Neural progenitor cell (in vitro differentiated cells): ENCODE data around the gene RAMACL. TPM values are rescaled to one million over a fixed set of nuclear protein-coding genes. Genes with fewer than 3 reads are reported as not detected.

Experiments used
- DNase-seq: peaks from one replicate; pipeline ENCODE4 v3.0.0-alpha.2; 2016; ENCODE audit warnings: low spot score
- H2AFZ ChIP-seq: fragments of 200-600 bp; sonication (generic); replicated peaks from 2 replicates; pipeline ENCODE4 v1.6.1; 2016; ENCODE audit warnings: antibody characterized with exemption
- H3F3A ChIP-seq: fragments of 200-600 bp; sonication (generic); 2 replicates; pipeline ENCODE4 v1.6.1; 2016; ENCODE audit warnings: antibody characterized with exemption, low read depth
- H3K27ac ChIP-seq: fragments of 200-600 bp; sonication (generic); 2 replicates; pipeline ENCODE4 v1.5.1; 2016; ENCODE audit warnings: mild to moderate bottlenecking
- H3K27me3 ChIP-seq: fragments of 200-600 bp; sonication (generic); 2 replicates; pipeline ENCODE4 v1.6.1; 2016; ENCODE audit warnings: mild to moderate bottlenecking, moderate library complexity
- H3K36me3 ChIP-seq: fragments of 200-600 bp; sonication (generic); 2 replicates; pipeline ENCODE4 v1.5.1; 2016
- H3K4me1 ChIP-seq: fragments of 200-600 bp; sonication (generic); 2 replicates; pipeline ENCODE4 v1.6.1; 2016; ENCODE audit warnings: mixed run types
- H3K4me2 ChIP-seq: fragments of 200-600 bp; sonication (generic); 2 replicates; pipeline ENCODE4 v1.6.1; 2016
- H3K4me3 ChIP-seq: fragments of 200-600 bp; sonication (generic); 2 replicates; pipeline ENCODE4 v1.5.1; 2016
- H3K79me2 ChIP-seq: fragments of 200-600 bp; sonication (generic); 2 replicates; pipeline ENCODE4 v1.6.1; 2016; ENCODE audit warnings: low read depth
- H3K9ac ChIP-seq: fragments of 200-600 bp; sonication (generic); 2 replicates; pipeline ENCODE4 v1.6.1; 2016
- H3K9me3 ChIP-seq: fragments of 200-600 bp; sonication (generic); 2 replicates; pipeline ENCODE4 v1.5.1; 2016; ENCODE audit warnings: low read depth
- H4K20me1 ChIP-seq: fragments of 200-600 bp; sonication (generic); 2 replicates; pipeline ENCODE4 v1.6.1; 2016; ENCODE audit warnings: low read depth
- H3K27ac Mint-ChIP-seq: 3 replicates; pipeline ENCODE4 v1.8.0; 2021; ENCODE audit warnings: mixed read lengths
- H3K27me3 Mint-ChIP-seq: 2 replicates; pipeline ENCODE4 v1.8.0; 2022; ENCODE audit warnings: low read depth, mild to moderate bottlenecking, inconsistent platforms, moderate library complexity, mixed read lengths; ENCODE audit not compliant: insufficient read depth
- H3K36me3 Mint-ChIP-seq: 3 replicates; pipeline ENCODE4 v1.8.0; 2021; ENCODE audit warnings: mixed read lengths
- H3K4me1 Mint-ChIP-seq: 3 replicates; pipeline ENCODE4 v1.8.0; 2021; ENCODE audit warnings: mixed read lengths
- H3K4me3 Mint-ChIP-seq: 3 replicates; pipeline ENCODE4 v1.8.0; 2021; ENCODE audit warnings: mild to moderate bottlenecking, moderate library complexity, mixed read lengths
- H3K9me3 Mint-ChIP-seq: 3 replicates; pipeline ENCODE4 v1.8.0; 2020; ENCODE audit warnings: mixed read lengths
- EZH2 ChIP-seq: fragments of 200-600 bp; sonication (generic); IDR thresholded peaks from 2 replicates; pipeline ENCODE4 v1.6.1; 2017; ENCODE audit warnings: antibody characterized with exemption, mild to moderate bottlenecking, moderate library complexity
- EZH2phosphoT487 ChIP-seq: fragments of 200-600 bp; sonication (generic); IDR thresholded peaks from 2 replicates; pipeline ENCODE4 v1.6.1; 2017; ENCODE audit warnings: antibody characterized with exemption
- total RNA-seq: library from RNA; depleted of rRNA; stranded (reverse); fragments of >200 nt; gene quantifications from 2 replicates; pipeline ENCODE4 v1.2.3, GENCODE V29; 2015; ENCODE audit warnings: low replicate concordance
- TF ChIP-seq, protein P1 (sequence below): fragments of 200-600 bp; sonication (generic); IDR thresholded peaks from 2 replicates; pipeline ENCODE4 v1.5.1; 2017; ENCODE audit warnings: antibody characterized with exemption, mild to moderate bottlenecking

Gene RAMACL
- total RNA-seq, 1 donor from 2014 or later = 0.19 TPM

DNA sequence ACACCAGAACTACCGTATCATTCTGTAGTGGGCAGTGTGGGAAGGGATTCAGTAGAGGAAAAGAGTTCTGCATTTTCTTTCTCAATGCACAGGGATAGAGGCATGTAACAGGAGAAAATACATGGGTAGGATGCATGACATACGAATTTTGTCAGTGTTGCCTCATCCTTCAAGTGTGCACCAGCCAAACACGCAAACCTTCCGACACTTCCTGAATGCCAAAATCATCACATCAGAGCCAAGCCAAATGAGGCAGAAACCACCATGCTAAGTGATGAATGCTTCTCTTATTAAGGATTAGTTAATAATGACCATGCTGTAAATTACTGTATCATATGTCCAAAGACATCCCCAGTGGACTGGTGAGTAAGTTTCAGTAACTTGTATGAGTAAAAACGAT lies 27.3 kb downstream of the RAMACL start:
- no peak overlapping the region for H3K27ac Mint-ChIP-seq
- H3K4me1 ChIP-seq = peaks cover 16% of the 10 kb centered on the region
- H3K4me2 ChIP-seq = no peak overlapping the region
- peaks cover 22% of the 10 kb centered on the region for H3K4me1 Mint-ChIP-seq
- no peak overlapping the region for H3K9ac ChIP-seq
- H3K9me3 ChIP-seq = no peaks in the 10 kb centered on the region
- no peaks in the 10 kb centered on the region for H3F3A ChIP-seq
- no peak for TF ChIP-seq EZH2
- TF ChIP-seq EZH2phosphoT487 = no peak
- TF ChIP-seq, protein P1, sequence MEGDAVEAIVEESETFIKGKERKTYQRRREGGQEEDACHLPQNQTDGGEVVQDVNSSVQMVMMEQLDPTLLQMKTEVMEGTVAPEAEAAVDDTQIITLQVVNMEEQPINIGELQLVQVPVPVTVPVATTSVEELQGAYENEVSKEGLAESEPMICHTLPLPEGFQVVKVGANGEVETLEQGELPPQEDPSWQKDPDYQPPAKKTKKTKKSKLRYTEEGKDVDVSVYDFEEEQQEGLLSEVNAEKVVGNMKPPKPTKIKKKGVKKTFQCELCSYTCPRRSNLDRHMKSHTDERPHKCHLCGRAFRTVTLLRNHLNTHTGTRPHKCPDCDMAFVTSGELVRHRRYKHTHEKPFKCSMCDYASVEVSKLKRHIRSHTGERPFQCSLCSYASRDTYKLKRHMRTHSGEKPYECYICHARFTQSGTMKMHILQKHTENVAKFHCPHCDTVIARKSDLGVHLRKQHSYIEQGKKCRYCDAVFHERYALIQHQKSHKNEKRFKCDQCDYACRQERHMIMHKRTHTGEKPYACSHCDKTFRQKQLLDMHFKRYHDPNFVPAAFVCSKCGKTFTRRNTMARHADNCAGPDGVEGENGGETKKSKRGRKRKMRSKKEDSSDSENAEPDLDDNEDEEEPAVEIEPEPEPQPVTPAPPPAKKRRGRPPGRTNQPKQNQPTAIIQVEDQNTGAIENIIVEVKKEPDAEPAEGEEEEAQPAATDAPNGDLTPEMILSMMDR = no peak
- H2AFZ ChIP-seq = no peak overlapping the region
- peaks cover 12% of the 10 kb centered on the region for H4K20me1 ChIP-seq
- no peaks in the 10 kb centered on the region for H3K27me3 Mint-ChIP-seq
- no peaks in the 10 kb centered on the region for H3K79me2 ChIP-seq
- H3K36me3 ChIP-seq = no peaks in the 10 kb centered on the region
- H3K27me3 ChIP-seq = no peaks in the 10 kb centered on the region
- H3K4me3 ChIP-seq = no peak overlapping the region
- peaks cover 21% of the 10 kb centered on the region for H3K36me3 Mint-ChIP-seq
- no peak for DNase-seq
- peaks cover 25% of the 10 kb centered on the region for H3K9me3 Mint-ChIP-seq
- no peak overlapping the region for H3K27ac ChIP-seq
- H3K4me3 Mint-ChIP-seq = no peak overlapping the region

DNA sequence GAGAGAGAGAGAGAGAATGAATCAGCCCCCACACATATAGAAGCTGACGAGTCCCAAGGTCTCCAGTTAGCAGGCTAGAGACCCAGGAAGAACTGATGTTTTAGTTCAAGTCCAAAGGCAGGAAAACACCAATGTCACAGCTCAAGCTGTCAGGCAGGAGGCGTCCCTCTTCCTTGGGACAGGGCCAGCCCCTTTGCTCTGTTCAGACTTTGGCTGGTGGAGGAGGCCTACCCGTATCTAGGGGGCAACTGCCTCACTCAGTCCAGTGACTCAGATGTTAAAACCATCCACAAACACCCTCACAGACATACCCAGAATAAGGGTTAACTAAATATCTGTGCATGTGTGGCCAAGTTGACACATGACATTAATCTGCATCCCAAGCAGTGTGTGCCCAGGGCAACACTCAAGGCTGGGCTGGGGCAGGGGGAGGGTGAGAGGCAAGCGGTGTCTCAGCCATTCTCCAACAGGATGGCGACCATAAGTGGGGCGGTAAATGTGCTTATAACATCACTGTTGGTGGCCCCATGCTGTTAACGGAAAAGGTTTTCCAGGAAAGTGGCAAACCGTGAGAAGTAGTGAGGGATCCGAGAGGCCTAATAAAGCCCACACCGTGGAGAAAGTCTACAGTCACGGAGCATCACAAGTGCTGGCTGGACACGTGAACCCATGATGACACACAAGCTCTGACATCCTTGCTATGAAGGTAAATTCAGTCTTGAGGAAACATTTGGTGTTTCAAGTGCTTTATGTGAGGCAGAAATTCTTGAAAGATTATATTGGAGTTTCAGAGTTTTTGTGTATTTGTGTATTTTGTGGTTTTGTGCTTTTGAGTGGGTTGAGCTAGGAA lies 28.1 kb downstream of the RAMACL start:
- H3K4me3 ChIP-seq = no peak overlapping the region
- Mint-ChIP-seq H3K4me3 (no peak overlapping the region), H3K27me3 (no peaks in the 10 kb centered on the region), H3K27ac (no peak overlapping the region), H3K9me3 (peaks cover 25% of the 10 kb centered on the region), H3K4me1 (peaks cover 22% of the 10 kb centered on the region), H3K36me3 (peaks cover 21% of the 10 kb centered on the region)
- DNase-seq = no peak
- H4K20me1 ChIP-seq = peaks cover 12% of the 10 kb centered on the region
- H3F3A ChIP-seq = no peaks in the 10 kb centered on the region
- no peaks in the 10 kb centered on the region for H3K36me3 ChIP-seq
- H2AFZ ChIP-seq = no peak overlapping the region
- no peak overlapping the region for H3K9ac ChIP-seq
- no peak overlapping the region for H3K27ac ChIP-seq
- H3K4me1 ChIP-seq = peaks cover 21% of the 10 kb centered on the region
- H3K9me3 ChIP-seq = no peaks in the 10 kb centered on the region
- no peak overlapping the region for H3K4me2 ChIP-seq
- TF ChIP-seq EZH2 (no peak), EZH2phosphoT487 (no peak)
- TF ChIP-seq, protein P1 = no peak
- H3K27me3 ChIP-seq = no peaks in the 10 kb centered on the region
- no peaks in the 10 kb centered on the region for H3K79me2 ChIP-seq

DNA sequence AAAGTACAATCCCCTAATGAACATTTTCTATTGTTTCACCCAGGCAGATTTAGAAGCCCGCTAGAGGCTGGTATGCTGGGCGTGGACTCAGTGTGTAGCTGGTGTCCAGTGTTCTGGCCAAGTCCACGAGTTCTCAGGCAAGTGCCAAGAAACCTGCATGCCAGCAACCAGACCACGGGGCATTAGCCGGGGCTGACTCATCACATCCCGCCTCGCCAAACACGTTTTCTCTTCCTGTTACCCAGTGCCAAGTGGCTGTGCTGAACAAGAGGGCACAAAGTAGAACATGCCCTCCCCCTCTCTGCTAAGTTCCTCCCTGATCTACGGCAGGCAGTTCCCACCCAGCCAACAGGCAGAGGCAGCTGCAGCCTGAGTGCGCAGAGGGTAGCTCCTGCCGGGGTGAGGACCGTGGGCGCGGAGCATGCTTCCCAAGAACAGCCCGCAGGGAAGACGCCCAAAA lies 29.6 kb downstream of the RAMACL start:
- no peaks in the 10 kb centered on the region for H3K9me3 ChIP-seq

More for the DNA sequence above, 29.6 kb downstream of the RAMACL start:
- H3K27me3 Mint-ChIP-seq = no peaks in the 10 kb centered on the region
- peaks cover 21% of the 10 kb centered on the region for H3K36me3 Mint-ChIP-seq
- no peak overlapping the region for H3K27ac Mint-ChIP-seq
- no peak overlapping the region for H3K4me2 ChIP-seq
- DNase-seq = peak; percentile 33
- H3K4me3 ChIP-seq = no peak overlapping the region
- H3K79me2 ChIP-seq = no peaks in the 10 kb centered on the region
- H3K9ac ChIP-seq = no peak overlapping the region
- H4K20me1 ChIP-seq = peaks cover 17% of the 10 kb centered on the region
- no peaks in the 10 kb centered on the region for H3K36me3 ChIP-seq
- H3K4me1 ChIP-seq = peaks cover 30% of the 10 kb centered on the region
- H3K4me3 Mint-ChIP-seq = no peak overlapping the region
- peaks cover 28% of the 10 kb centered on the region for H3K4me1 Mint-ChIP-seq
- no peaks in the 10 kb centered on the region for H3K27me3 ChIP-seq
- TF ChIP-seq EZH2phosphoT487 (no peak), EZH2 (no peak)
- TF ChIP-seq, protein P1 = no peak
- no peak overlapping the region for H2AFZ ChIP-seq
- no peaks in the 10 kb centered on the region for H3F3A ChIP-seq
- H3K9me3 Mint-ChIP-seq = peaks cover 23% of the 10 kb centered on the region
- no peak overlapping the region for H3K27ac ChIP-seq
